MG63 (cell line): ENCODE results near the gene LURAP1L. TPM values are rescaled to one million over a fixed set of nuclear protein-coding genes. Genes with fewer than 3 reads are reported as not detected.
A peak's percentile ranks its signal among the peaks of the same experiment; 100 is the strongest.

Experiments
- DNase-seq: peaks from one replicate; pipeline ENCODE4 v3.0.0-alpha.2; 2020
- H3K27me3 ChIP-seq: fragments of 250-450 bp; sonication (Bioruptor Pico); 2 replicates; pipeline ENCODE4 v1.5.1; 2020; ENCODE audit warnings: mild to moderate bottlenecking, moderate library complexity
- H3K36me3 ChIP-seq: fragments of 250-450 bp; sonication (Bioruptor Pico); 2 replicates; pipeline ENCODE4 v1.5.1; 2020; ENCODE audit warnings: mild to moderate bottlenecking, moderate library complexity
- H3K4me3 ChIP-seq: fragments of 250-450 bp; sonication (Bioruptor Pico); 2 replicates; pipeline ENCODE4 v1.5.1; 2020; ENCODE audit warnings: mild to moderate bottlenecking, moderate library complexity
- H3K9me3 ChIP-seq: fragments of 250-450 bp; sonication (Bioruptor Pico); 2 replicates; pipeline ENCODE4 v1.5.1; 2020; ENCODE audit warnings: mild to moderate bottlenecking, moderate library complexity
- total RNA-seq: library from RNA; depleted of rRNA; stranded (reverse); fragments of >200 nt; shearing (Covaris generic); gene quantifications from 2 replicates; pipeline ENCODE4 v1.2.3, GENCODE V29; 2014; ENCODE audit warnings: low replicate concordance; rRNA removed

Gene LURAP1L, protein sequence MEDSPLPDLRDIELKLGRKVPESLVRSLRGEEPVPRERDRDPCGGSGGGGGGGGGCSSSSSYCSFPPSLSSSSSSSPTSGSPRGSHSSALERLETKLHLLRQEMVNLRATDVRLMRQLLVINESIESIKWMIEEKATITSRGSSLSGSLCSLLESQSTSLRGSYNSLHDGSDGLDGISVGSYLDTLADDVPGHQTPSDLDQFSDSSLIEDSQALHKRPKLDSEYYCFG
- total RNA-seq, result 67.0 and 69.9 TPM in 2 replicates

GRCh38 chr9:12774861-12775678, at the start of gene LURAP1L:
TSS of gene LURAP1L (plus strand) at chr9:12775020. CDS start at chr9:12775716, 696 bp downstream.
- peaks cover 8% of the 10 kb centered on the region for H3K27me3 ChIP-seq
- peak; percentile 90 for DNase-seq
- peak within 1 kb of the TSS; percentile 70 for H3K4me3 ChIP-seq
- H3K36me3 ChIP-seq, result peaks cover 11% of the 10 kb centered on the region; the same call in 1 of the 2 replicates
- no peaks in the 10 kb centered on the region for H3K9me3 ChIP-seq

DNA sequence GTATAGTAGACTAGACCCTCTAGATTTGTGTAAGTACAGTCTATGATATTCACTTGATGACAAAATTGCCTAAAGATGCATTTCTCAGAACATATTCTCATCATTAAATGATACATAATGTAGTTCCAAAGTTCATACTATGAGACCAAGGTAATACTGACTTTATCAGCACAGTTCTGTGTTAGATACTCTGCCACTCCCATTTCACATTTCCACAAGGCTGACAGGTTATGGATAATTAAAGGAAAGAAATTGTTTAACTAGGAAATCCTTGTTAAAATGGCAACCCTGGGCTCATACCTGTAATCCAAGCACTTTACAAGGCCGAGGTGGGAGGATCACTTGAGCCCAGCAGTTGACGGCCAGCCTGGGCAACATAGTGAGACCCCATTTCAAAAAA, 48.0 kb upstream of the LURAP1L start:
- Histone ChIP-seq H3K9me3 (no peaks in the 10 kb centered on the region), H3K27me3 (no peaks in the 10 kb centered on the region), H3K36me3 (no peaks in the 10 kb centered on the region), H3K4me3 (no peak overlapping the region)
- DNase-seq, result no peak

- no peaks in the 10 kb centered on the region for H3K36me3 ChIP-seq
- H3K4me3 ChIP-seq, result no peak overlapping the region
These were observed 44.6 kb upstream of the LURAP1L start for GRCh38 chr9:12730198-12730597.

DNA sequence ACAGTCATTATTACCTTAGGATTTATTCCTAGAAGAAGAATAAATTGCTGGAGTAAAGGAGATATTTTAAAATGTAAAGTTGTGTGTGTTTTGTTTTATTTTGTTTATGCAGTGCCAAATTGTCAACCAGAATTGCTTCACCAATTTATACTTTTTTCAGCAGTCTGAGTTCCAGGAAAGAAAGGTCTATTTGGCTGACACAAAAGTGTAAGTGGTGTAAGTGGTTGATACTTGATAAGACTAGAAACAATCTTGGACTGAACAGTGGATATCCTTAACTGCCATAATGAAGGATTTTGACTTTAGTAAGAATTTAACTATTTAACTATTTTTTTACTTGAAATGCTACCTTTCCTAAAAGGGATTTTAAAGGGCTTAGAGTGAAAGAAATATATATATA, 43.9 kb upstream of the LURAP1L start:
- H3K9me3 ChIP-seq, result peaks cover 14% of the 10 kb centered on the region
- no peaks in the 10 kb centered on the region for H3K27me3 ChIP-seq
- no peak overlapping the region for H3K4me3 ChIP-seq
- H3K36me3 ChIP-seq, result no peaks in the 10 kb centered on the region
- no peak for DNase-seq

More at GRCh38 chr9:12730198-12730597, 44.6 kb upstream of the LURAP1L start:
- Histone ChIP-seq H3K9me3 (peaks cover 13% of the 10 kb centered on the region), H3K27me3 (no peaks in the 10 kb centered on the region)
- no peak for DNase-seq

DNA sequence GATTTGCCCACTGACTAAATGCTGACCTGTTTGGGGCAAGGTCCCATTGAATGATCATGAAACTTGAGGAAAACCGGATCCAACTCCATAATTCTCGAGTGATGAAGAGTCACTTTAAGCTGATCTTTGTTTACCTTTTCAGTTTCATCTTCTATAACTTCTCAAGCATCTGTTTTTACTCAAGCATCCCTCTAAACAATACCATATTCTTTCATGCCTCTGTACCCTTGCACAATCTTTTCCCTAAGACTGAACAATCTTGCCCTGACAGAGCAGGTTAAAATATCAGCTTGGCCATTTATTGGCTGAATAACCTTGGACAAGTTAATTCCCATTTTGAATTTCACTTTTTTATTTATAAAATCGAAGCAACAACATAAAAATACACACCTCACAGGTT, 41.8 kb upstream of the LURAP1L start:
- peaks cover 14% of the 10 kb centered on the region for H3K9me3 ChIP-seq
- H3K27me3 ChIP-seq, result no peaks in the 10 kb centered on the region
- no peak overlapping the region for H3K4me3 ChIP-seq
- H3K36me3 ChIP-seq, result no peaks in the 10 kb centered on the region
- DNase-seq, result no peak

DNA sequence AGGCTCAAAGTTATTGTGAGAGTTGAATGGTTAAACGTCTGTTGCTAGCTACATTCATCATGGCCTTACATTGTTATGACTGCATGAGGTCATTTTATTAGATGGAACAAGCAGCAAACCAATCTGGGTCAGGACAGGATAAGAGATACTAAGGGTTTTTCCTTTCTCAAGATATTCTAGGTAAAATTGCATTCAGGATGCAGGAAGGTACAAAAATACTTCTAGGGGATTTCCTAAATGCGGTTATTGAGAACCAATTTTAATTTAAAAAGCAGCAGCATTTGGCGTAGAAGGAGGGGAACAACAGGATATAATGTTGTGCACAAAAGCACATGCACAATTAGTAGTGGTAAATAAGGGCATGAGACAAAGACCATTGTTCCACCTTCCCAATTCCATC, 39.2 kb upstream of the LURAP1L start:
- Histone ChIP-seq H3K36me3 (no peaks in the 10 kb centered on the region), H3K27me3 (no peaks in the 10 kb centered on the region), H3K9me3 (peaks cover 14% of the 10 kb centered on the region), H3K4me3 (no peak overlapping the region)
- no peak for DNase-seq

GRCh38 chr9:12737871-12738270, 36.9 kb upstream of the LURAP1L start:
- no peaks in the 10 kb centered on the region for H3K36me3 ChIP-seq
- peaks cover 18% of the 10 kb centered on the region for H3K9me3 ChIP-seq
- DNase-seq, result no peak
- no peaks in the 10 kb centered on the region for H3K27me3 ChIP-seq
- H3K4me3 ChIP-seq, result no peak overlapping the region

GRCh38 chr9:12739014-12739652, 35.7 kb upstream of the LURAP1L start:
- peak; percentile 71 for DNase-seq
- Histone ChIP-seq H3K9me3 (peaks cover 15% of the 10 kb centered on the region), H3K4me3 (no peak overlapping the region), H3K27me3 (no peaks in the 10 kb centered on the region), H3K36me3 (no peaks in the 10 kb centered on the region)

GRCh38 chr9:12740845-12741244, 34.0 kb upstream of the LURAP1L start:
- Histone ChIP-seq H3K27me3 (no peaks in the 10 kb centered on the region), H3K4me3 (no peak overlapping the region), H3K9me3 (peaks cover 5% of the 10 kb centered on the region), H3K36me3 (no peaks in the 10 kb centered on the region)
- peak; percentile 94 for DNase-seq

DNA sequence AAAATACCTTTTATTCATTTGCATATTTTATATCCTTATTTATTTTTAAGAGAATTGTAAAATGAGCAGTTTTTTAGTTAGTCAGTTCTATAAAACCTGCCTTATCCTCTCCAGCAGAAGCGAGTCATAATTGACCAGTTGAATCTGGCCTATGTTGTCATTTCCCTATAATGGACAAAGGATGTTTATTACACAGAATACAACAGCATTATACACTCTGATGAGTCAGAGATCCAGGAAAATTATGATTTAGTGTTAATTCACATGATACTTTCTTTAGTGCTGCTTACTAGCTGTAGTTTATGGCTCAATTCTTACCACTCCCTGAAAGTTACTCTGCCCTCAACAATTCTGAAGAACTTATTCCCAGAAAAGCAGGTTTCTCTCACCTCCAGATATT, 26.8 kb upstream of the LURAP1L start:
- Histone ChIP-seq H3K9me3 (peaks cover 8% of the 10 kb centered on the region), H3K36me3 (no peaks in the 10 kb centered on the region), H3K4me3 (no peak overlapping the region), H3K27me3 (no peaks in the 10 kb centered on the region)
- DNase-seq, result peak; percentile 65

- no peak for DNase-seq
- H3K4me3 ChIP-seq, result no peak overlapping the region
- no peaks in the 10 kb centered on the region for H3K36me3 ChIP-seq
- H3K9me3 ChIP-seq, result peaks cover 8% of the 10 kb centered on the region
- no peaks in the 10 kb centered on the region for H3K27me3 ChIP-seq
These were observed 25.9 kb upstream of the LURAP1L start for GRCh38 chr9:12748954-12749353.

DNA sequence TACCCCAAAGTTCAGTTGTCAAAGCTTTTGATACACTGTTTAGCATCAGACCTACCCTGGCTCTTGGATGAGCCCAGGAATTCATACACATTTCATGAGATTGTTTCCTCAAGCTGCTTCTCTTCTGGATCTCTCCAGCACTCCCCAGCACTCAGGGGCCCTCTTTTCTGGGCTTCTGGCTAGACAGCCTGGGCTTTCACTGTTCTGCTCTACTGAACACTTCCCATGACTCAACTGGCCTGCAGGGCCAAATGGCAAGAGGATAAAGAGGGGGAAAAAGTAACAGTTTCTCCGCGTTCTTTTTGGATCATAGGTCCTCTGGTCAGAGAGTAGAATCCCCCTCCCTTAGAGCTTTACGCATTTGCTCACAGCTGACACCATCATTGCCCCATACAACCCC, 20.9 kb upstream of the LURAP1L start:
- Histone ChIP-seq H3K27me3 (no peaks in the 10 kb centered on the region), H3K36me3 (no peaks in the 10 kb centered on the region), H3K4me3 (no peak overlapping the region), H3K9me3 (no peaks in the 10 kb centered on the region)
- DNase-seq, result peak; percentile 30

- H3K9me3 ChIP-seq, result no peaks in the 10 kb centered on the region
- peak; percentile 90 for DNase-seq
- H3K36me3 ChIP-seq, result no peaks in the 10 kb centered on the region
- H3K4me3 ChIP-seq, result no peak overlapping the region
- H3K27me3 ChIP-seq, result no peaks in the 10 kb centered on the region
These were observed 15.1 kb upstream of the LURAP1L start for GRCh38 chr9:12759761-12760160.

- Histone ChIP-seq H3K36me3 (no peaks in the 10 kb centered on the region), H3K4me3 (no peak overlapping the region), H3K9me3 (no peaks in the 10 kb centered on the region), H3K27me3 (no peaks in the 10 kb centered on the region)
- no peak for DNase-seq
These were observed 14.1 kb upstream of the LURAP1L start for GRCh38 chr9:12760758-12761157.

- no peak for DNase-seq
These were observed 10.7 kb upstream of the LURAP1L start for GRCh38 chr9:12764150-12764549.

DNA sequence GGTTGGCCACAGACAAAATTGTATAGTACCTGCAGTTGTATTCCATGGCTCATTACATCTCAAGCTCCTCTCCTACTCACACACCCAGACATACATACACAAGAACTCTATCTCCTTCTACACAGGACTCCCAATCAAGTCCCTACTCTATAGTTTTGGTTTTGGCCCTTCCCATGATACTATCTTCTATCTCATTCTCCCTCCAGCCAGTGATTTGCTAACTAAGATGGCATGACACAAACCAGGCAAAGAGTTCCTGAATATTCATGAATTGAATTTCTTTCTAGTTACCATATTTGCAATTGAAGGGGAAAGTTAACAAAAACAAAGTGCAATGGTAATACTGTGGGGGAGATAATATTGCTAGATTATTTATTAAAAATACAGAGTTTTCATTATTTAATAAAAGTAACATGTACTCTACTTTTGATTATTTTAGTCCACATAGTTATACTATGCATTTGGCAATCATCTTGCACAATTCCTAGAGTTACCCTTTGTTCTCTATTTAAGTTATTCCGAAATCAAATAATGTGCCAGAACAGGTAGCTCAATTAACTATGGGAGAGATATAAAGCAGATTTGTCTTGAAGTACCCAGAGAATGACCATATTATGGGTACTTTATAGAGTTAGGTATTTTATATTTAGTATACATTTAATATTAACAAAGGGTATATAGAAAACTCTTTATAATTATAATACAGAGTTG, 9.6 kb upstream of the LURAP1L start:
- Histone ChIP-seq H3K4me3 (no peak overlapping the region), H3K36me3 (no peaks in the 10 kb centered on the region), H3K27me3 (no peaks in the 10 kb centered on the region), H3K9me3 (no peaks in the 10 kb centered on the region)
- DNase-seq, result no peak

More at GRCh38 chr9:12764150-12764549, 10.7 kb upstream of the LURAP1L start:
- Histone ChIP-seq H3K9me3 (no peaks in the 10 kb centered on the region), H3K27me3 (no peaks in the 10 kb centered on the region), H3K4me3 (no peak overlapping the region), H3K36me3 (no peaks in the 10 kb centered on the region)

DNA sequence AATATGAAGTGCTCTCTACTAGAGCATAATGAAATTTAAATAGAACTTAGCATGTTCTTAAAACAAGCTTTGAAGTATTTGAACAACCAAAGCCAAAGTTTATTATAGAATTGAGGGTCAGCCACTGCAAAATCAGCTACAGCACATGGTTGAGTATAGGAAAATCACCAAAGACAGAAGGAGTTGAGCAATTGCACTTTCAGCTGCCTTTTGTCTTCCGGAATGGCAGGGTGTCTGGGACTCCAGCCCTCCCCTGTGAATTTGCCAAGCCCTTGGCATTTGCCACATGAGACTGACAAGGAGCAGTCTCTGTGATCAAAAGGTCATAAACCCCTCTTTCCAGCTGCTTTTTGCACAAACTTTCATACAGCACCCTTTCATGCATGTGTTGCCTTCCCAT, 8.5 kb upstream of the LURAP1L start:
- Histone ChIP-seq H3K27me3 (no peaks in the 10 kb centered on the region), H3K4me3 (no peak overlapping the region), H3K36me3 (no peaks in the 10 kb centered on the region), H3K9me3 (no peaks in the 10 kb centered on the region)
- no peak for DNase-seq
